Progenitor cell of endocrine pancreas (in vitro differentiated cells): ENCODE measurements around the gene MUC12. TPM values are rescaled to one million over a fixed set of nuclear protein-coding genes. Genes with fewer than 3 reads are reported as not detected.
"Not testable (repeated sequence)": the region's sequence is repeated elsewhere in the genome, so short reads cannot be mapped to it uniquely, and the experiment has no call there.

Source experiments
- DNase-seq: peaks from one replicate; pipeline ENCODE4 v3.0.0; 2021; ENCODE audit warnings: low spot score; ENCODE audit not compliant: unreplicated experiment
- H3K27ac Mint-ChIP-seq: 2 replicates; pipeline ENCODE4 v1.8.0; 2021; ENCODE audit warnings: mild to moderate bottlenecking, moderate library complexity, mixed read lengths
- H3K27me3 Mint-ChIP-seq: 2 replicates; pipeline ENCODE4 v1.8.0; 2021; ENCODE audit warnings: mixed read lengths
- H3K36me3 Mint-ChIP-seq: 2 replicates; pipeline ENCODE4 v1.8.0; 2022; ENCODE audit warnings: mixed read lengths; ENCODE audit not compliant: insufficient read depth
- H3K4me1 Mint-ChIP-seq: 2 replicates; pipeline ENCODE4 v1.8.0; 2021; ENCODE audit warnings: low read depth, mixed read lengths
- H3K4me3 Mint-ChIP-seq: 2 replicates; pipeline ENCODE4 v1.8.0; 2021; ENCODE audit warnings: low read depth, mild to moderate bottlenecking, moderate library complexity, mixed read lengths
- H3K9me3 Mint-ChIP-seq: 2 replicates; pipeline ENCODE4 v1.8.0; 2021; ENCODE audit warnings: low read depth, mixed read lengths
- total RNA-seq: library from RNA; stranded (reverse); gene quantifications from 2 replicates; pipeline ENCODE4 v1.2.1, GENCODE V29; 2021
- TF ChIP-seq, protein P1 (sequence below): fragments of 200-600 bp; sonication (generic); IDR thresholded peaks from one replicate; pipeline ENCODE4 v1.5.0; 2021; ENCODE audit warnings: antibody characterized with exemption, mild to moderate bottlenecking; ENCODE audit not compliant: unreplicated experiment

Gene MUC12
- total RNA-seq, 1 donor from 2014 or later, result 0.31 TPM

GRCh38 chr7:101021703-101022102 is 52.3 kb downstream of the MUC12 start:
- Mint-ChIP-seq H3K4me3 (no peak overlapping the region), H3K27ac (no peak overlapping the region), H3K4me1 (no peaks in the 10 kb centered on the region), H3K36me3 (no peaks in the 10 kb centered on the region), H3K9me3 (no peaks in the 10 kb centered on the region), H3K27me3 (peaks cover 15% of the 10 kb centered on the region)
- DNase-seq, result no peak
- TF ChIP-seq, protein P1, sequence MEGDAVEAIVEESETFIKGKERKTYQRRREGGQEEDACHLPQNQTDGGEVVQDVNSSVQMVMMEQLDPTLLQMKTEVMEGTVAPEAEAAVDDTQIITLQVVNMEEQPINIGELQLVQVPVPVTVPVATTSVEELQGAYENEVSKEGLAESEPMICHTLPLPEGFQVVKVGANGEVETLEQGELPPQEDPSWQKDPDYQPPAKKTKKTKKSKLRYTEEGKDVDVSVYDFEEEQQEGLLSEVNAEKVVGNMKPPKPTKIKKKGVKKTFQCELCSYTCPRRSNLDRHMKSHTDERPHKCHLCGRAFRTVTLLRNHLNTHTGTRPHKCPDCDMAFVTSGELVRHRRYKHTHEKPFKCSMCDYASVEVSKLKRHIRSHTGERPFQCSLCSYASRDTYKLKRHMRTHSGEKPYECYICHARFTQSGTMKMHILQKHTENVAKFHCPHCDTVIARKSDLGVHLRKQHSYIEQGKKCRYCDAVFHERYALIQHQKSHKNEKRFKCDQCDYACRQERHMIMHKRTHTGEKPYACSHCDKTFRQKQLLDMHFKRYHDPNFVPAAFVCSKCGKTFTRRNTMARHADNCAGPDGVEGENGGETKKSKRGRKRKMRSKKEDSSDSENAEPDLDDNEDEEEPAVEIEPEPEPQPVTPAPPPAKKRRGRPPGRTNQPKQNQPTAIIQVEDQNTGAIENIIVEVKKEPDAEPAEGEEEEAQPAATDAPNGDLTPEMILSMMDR, result no peak

DNA sequence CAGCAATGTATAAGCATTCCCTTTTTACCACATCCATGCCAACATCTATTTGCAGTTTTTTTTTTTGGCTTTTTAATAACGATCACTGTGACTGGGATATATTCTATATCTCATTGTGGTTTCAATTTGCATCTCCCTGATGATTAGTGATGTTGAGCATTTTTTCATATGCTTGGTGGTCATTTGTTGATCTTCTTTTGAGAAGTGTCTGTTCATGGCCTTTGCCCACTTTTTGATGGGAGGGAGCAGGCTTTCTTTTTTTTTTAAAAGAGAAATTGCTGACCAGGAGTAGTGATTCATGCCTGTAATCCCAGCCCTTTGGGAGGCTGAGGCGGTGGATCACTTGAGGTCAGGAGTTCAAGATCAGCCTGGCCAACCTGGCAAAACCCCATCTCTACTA is 54.5 kb downstream of the MUC12 start:
- no peak for DNase-seq
- Mint-ChIP-seq H3K36me3 (no peaks in the 10 kb centered on the region), H3K27ac (no peak overlapping the region), H3K4me3 (no peak overlapping the region), H3K4me1 (no peaks in the 10 kb centered on the region), H3K27me3 (peaks cover 12% of the 10 kb centered on the region), H3K9me3 (no peaks in the 10 kb centered on the region)
- TF ChIP-seq, protein P1, result no peak

- H3K27ac Mint-ChIP-seq, result no peak overlapping the region
- H3K36me3 Mint-ChIP-seq, result no peaks in the 10 kb centered on the region
- H3K4me3 Mint-ChIP-seq, result no peak overlapping the region
- no peaks in the 10 kb centered on the region for H3K4me1 Mint-ChIP-seq
- no peak for DNase-seq
- H3K9me3 Mint-ChIP-seq, result no peaks in the 10 kb centered on the region
- no peaks in the 10 kb centered on the region for H3K27me3 Mint-ChIP-seq
- TF ChIP-seq, protein P1, result no peak
Observed at GRCh38 chr7:101031082-101031481, 61.7 kb downstream of the MUC12 start.

GRCh38 chr7:101035941-101036340 is 66.6 kb downstream of the MUC12 start:
- Mint-ChIP-seq H3K36me3 (no peaks in the 10 kb centered on the region), H3K4me1 (no peaks in the 10 kb centered on the region), H3K4me3 (no peak overlapping the region), H3K27ac (no peak overlapping the region), H3K27me3 (no peaks in the 10 kb centered on the region), H3K9me3 (no peaks in the 10 kb centered on the region)
- DNase-seq, result no peak
- TF ChIP-seq, protein P1, result no peak

GRCh38 chr7:101041283-101041682 is 71.9 kb downstream of the MUC12 start:
- not testable (repeated sequence) for H3K4me3 Mint-ChIP-seq, H3K36me3 Mint-ChIP-seq, H3K9me3 Mint-ChIP-seq, H3K4me1 Mint-ChIP-seq, H3K27me3 Mint-ChIP-seq, DNase-seq, H3K27ac Mint-ChIP-seq

DNA sequence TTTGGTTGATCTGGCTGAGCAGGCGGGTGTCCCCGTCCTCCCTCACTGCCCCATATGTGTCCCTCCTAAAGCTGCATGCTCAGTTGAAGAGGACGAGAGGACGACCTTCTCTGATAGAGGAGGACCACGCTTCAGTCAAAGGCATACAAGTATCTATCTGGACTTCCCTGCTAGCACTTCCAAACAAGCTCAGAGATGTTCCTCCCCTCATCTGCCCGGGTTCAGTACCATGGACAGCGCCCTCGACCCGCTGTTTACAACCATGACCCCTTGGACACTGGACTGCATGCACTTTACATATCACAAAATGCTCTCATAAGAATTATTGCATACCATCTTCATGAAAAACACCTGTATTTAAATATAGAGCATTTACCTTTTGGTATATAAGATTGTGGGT is 89.0 kb downstream of the MUC12 start:
- TF ChIP-seq, protein P1, result no peak
- Mint-ChIP-seq H3K27ac (peak overlapping the region; percentile 34), H3K9me3 (no peaks in the 10 kb centered on the region), H3K36me3 (no peaks in the 10 kb centered on the region), H3K4me1 (no peaks in the 10 kb centered on the region), H3K4me3 (no peak overlapping the region), H3K27me3 (peaks cover 63% of the 10 kb centered on the region)
- peak; percentile 83 for DNase-seq
